Occipital lobe (tissue), 2 donors: ENCODE results near the gene MRPL50. TPM values are rescaled to one million over a fixed set of nuclear protein-coding genes. Genes with fewer than 3 reads are reported as not detected.

Experiments used
- DNase-seq: peaks from one replicate; lab custom pipeline; 2025; lab: John Stamatoyannopoulos, UW
- total RNA-seq: library from RNA; depleted of rRNA; stranded (reverse); fragments of >200 nt; gene quantifications from one replicate; pipeline ENCODE4 v1.2.3, GENCODE V29; 2014

Gene MRPL50
- 55.8 TPM for total RNA-seq

- DNase-seq = peak; percentile 99
Observed at GRCh38 chr9:101398068-101398929, at the start of gene MRPL50, which contains the start of gene ZNF189. Gene MRPL50 (minus strand): TSS chr9:101398618. CDS start chr9:101398592, 26 bp downstream. Gene ZNF189 (plus strand): TSS chr9:101398851. CDS start chr9:101399157, 306 bp downstream.

DNA sequence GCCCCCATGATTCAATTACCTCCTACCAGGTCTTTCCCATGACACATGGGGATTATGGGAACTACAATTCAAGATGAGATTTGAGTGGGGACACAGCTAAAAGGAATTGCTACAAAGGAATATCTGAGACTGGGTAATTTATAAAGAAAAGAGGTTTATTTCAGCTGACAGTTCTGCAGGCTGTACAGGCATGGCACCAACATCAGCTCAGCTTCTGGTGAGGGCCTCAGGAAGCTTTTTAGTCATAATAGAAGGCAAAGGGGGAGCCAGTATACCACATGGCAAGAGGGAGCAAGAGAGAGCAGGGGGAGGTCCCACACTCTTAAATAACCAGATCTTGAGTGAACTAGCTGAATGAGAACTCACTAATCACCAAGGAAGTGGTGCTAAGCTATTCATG, 48.3 kb upstream of the MRPL50 start:
- DNase-seq = no peak

DNA sequence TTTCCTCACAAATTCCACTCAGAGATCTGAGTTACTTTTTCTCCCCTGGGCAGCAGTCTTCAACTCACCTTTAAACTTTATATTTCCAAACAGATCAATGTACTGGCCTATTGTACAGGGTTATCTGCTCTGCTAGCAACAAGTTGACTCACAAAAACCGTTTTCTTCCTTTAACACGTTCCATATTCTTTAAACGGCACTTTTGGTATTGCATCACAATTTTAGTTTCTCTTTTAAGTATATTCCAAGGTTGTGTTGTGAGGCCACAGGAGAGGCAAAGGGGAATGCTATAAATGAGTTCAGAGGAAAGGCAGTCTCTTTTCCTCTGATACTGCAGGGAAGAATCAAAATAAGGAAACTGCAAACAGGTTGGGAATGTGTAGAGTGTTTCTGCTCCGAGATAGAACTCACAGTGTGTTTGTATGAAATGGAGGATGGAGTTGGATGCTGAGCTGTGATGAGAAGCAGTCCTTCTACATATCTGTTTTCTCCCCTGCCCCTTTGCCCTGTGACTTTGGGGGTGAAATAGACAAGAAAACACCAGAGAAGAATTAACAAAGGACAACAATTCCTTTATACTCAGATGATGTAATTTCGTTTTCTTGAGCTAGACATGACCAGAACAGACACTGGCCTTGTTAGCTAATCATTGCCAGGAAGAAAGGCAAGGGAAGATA, 47.1 kb upstream of the MRPL50 start:
- DNase-seq = no peak

DNA sequence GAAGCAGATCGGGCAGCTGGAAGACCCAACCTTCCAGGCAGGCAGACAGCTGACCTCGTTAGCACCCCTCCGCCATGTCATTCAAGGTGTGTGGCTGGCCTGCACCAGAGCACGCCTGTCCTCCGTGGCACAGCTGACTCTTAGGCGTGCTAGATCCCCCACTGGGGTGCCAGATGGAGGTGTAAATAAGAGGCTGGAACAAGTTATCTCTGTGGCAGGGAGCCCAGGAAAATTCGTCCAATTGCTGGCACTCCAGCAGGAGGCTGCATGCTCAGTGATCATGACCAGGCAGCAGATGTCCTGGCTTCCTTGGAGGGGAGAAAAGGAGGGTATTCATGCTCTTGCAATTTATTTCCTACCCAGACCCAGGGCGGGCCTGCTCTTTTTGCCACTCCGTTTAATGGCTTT, 45.0 kb upstream of the MRPL50 start:
- DNase-seq = no peak

GRCh38 chr9:101442736-101443135, 44.3 kb upstream of the MRPL50 start:
- DNase-seq = no peak

DNA sequence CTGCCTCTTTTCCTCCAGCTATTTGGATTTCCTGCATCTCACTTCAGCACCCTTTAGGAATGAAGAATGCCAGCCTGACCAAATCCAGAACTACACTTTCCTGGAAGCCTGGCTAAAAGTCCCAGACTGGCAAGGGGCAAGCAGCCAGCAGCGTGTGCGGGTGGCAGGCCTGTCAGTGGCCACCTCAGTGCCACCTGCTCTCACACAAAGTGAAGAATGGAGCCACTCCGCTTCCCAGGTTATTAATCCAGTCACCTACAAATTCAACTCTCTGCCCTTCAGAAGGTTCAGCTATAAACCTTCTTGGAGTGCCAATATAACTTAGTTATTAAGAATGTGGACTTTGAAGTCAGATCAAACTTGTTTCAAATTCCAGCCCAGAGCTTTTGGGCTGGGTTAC, 43.9 kb upstream of the MRPL50 start:
- no peak for DNase-seq

- DNase-seq = no peak
Observed at GRCh38 chr9:101440714-101441230, 42.4 kb upstream of the MRPL50 start.

- DNase-seq = no peak
Observed at GRCh38 chr9:101438523-101438922, 40.1 kb upstream of the MRPL50 start.

DNA sequence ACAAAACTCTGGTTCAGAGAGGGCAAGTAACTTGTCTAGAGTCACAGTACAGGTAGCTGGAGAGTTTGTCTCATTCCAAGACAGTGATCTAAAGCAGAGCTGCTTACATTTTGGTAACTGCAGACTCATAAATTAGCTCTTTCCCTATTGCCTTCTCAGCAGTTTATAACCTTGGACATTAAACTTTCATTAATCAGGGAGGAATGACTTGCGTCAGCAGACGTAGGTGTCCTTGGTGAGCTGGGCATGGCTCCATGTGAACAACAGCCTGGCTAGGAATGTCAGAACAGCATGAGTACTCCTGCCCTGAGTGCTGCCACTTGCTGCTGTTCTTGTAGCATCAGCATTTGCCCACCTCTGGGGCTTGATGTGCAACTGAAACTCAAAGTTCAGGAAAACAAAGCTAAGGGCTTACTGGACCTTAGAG, 39.4 kb upstream of the MRPL50 start:
- no peak for DNase-seq

DNA sequence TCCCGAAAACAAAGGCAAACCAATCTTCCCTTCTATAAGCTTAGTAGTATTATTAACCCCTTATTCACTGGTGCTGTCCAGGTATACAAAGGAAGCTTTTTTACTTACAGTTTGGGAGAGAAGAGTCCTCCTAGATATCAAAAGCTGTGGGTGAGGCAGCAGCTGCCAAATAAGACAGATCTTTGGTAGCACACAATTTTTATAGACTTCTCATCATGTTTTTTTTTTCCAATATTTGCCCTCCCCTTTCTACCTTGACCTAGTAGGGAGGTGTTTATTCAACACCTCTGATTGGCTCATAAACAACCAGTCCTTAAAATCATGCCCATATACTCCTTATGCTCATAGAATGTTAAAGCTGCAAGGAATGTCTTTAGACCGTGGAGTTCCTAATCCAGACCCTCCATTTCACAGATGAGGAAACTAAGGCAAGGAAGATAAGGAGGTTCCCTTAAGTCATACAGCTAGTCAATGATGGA, 37.2 kb upstream of the MRPL50 start, which contains the start of gene ALDOB:
Gene ALDOB, minus strand, starts transcription at position 174 of the 479 bp plus-strand sequence. CDS start 4,887 bp downstream, outside the sequence.
- DNase-seq = no peak

- no peak for DNase-seq
Observed at GRCh38 chr9:101434998-101435397, 36.6 kb upstream of the MRPL50 start.

- DNase-seq = no peak
Observed at GRCh38 chr9:101433229-101433628, 34.8 kb upstream of the MRPL50 start.

DNA sequence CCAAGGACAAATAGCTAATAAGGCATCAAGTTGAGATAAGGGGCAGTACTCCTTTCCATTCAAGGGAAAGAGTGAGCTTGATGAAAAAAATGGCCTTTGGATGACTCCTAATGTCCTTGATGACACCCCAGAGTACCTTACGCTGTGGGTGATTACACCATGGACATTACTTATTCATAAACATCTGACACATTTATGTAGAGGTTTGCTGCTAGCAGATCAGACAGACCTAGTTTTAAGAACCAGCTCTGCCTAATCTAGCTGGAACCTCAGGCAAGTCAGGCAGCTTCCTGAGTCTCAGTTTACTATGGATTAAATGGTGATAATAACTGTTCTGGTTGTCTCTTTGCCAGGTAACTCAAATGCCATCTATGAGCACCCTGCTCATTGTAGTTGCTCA, 34.3 kb upstream of the MRPL50 start:
- DNase-seq = no peak

DNA sequence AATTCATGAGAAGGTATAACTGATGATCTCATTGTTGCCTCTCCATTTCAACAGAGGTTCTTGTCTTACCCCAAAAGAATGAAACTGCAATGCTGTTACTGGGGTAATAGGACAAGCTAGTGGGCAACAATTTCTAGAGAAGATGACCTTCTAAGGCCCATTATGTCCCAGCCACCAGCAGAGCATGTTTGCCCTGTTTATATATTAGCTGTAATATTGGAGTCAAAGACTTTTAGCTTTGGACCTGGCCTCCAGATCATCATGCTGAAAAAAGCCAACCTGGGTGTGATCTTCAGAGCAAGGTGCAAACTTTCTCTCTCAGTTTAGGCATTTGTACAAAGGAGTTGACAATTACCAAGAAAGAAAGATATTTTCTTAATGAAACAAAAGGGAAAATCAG, 33.8 kb upstream of the MRPL50 start:
- DNase-seq = no peak

GRCh38 chr9:101429736-101430135, 31.3 kb upstream of the MRPL50 start:
- DNase-seq = no peak

GRCh38 chr9:101428909-101429308, 30.5 kb upstream of the MRPL50 start:
- no peak for DNase-seq

DNA sequence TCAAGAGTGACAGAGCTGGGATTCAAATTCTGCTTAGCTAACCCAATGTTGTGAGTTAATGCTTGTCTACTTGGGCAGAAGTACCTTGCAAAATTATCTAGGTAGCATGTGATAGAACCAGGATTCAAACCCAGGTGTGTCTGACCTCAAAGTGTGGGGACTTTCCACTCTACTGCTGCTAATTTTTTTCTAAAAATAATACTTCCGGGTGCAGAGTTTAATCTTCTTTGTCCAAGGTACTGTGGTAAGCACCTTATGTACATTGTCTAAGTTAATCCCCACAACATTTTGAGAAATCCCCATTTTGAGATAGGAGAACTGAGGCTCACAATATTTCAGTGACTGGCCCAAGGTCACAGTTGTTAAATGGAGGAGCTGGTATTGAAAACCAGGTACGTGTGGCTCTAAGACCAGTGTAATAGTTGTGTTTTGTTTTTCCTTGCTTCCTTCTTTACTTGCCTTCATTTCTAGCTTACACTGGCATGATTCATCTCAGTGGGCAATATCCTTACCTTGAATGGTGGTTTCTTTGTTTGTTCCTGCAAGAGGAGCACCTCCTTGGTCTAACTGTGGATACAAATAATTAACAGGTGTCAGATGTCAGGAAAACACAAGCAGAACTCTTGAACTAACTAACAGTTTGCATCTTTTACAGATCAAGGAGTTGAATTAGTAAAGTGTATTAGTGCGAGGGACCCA, 29.7 kb upstream of the MRPL50 start:
- no peak for DNase-seq

- no peak for DNase-seq
Observed at GRCh38 chr9:101427358-101427757, 28.9 kb upstream of the MRPL50 start.

DNA sequence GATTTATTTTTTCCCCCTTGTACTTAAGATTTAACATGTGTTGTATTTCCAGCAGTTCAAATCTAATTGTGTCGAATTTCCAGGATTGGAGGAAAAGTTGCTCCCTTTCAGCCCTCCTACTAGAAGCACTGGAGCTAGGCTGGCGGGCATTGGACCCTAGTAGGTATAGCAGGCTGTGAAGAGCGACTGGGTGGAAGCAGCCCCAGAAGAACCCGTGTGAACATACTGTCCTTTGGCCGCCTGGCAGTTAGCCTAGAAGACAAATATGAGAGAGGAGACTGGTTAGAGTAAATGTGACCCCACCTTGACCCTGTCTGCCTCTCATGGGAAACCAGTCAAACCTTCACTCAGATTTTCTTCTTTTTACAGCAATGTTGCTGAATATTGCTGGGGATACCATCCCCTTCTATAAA, 23.2 kb upstream of the MRPL50 start:
- DNase-seq = no peak

- DNase-seq = no peak
Observed at GRCh38 chr9:101419863-101420262, 21.4 kb upstream of the MRPL50 start.
